ENCODE measurements around the gene NAALAD2.

GRCh38 chr11:90148900-90149299, 14.4 kb downstream of the NAALAD2 start:
- TF ChIP-seq CTCF (IDR thresholded peaks at IDR 0.05) (no peak), KDM1A (IDR thresholded peaks at IDR 0.05; ENCODE audit: low read depth) (no peak), RAD21 (conservative IDR thresholded peaks at IDR 0.05 in 1 of 2, IDR thresholded peaks at IDR 0.05 in 1 of 2) (no peak), HDAC2 (IDR thresholded peaks at IDR 0.05) (no peak), JUN (IDR thresholded peaks at IDR 0.05) (no peak), POLR2A (IDR thresholded peaks at IDR 0.05; ENCODE audit: low read length) (no peak), HOXA7 (CRISPR knock-in tag; IDR thresholded peaks at IDR 0.05) (no peak), CHD4 (IDR thresholded peaks at IDR 0.05; ENCODE audit: borderline replicate concordance) (no peak), RNF2 (IDR thresholded peaks at IDR 0.05; ENCODE audit: borderline replicate concordance, low read depth) (no peak), CBX2 (IDR thresholded peaks at IDR 0.05; ENCODE audit: borderline replicate concordance, low read depth) (no peak), PHF8 (IDR thresholded peaks at IDR 0.05; ENCODE audit: borderline replicate concordance, low read depth) (no peak)

All from A549 (cell line).